Measurements from ENCODE around the gene SOX8.

Gene SOX8

GRCh38 chr16:988471-989353 lies 7.1 kb downstream of the SOX8 start:
- no peak for DNase-seq

GRCh38 chr16:989354-989814 lies 7.8 kb downstream of the SOX8 start:
- DNase-seq: no peak

- no peak for DNase-seq
These were observed 9.1 kb downstream of the SOX8 start for GRCh38 chr16:990516-991291.

- no peak for DNase-seq
These were observed 9.8 kb downstream of the SOX8 start for GRCh38 chr16:991345-991744.

- DNase-seq: no peak
These were observed 10.2 kb downstream of the SOX8 start for GRCh38 chr16:991773-992172.

- DNase-seq: no peak
These were observed 12.2 kb downstream of the SOX8 start for GRCh38 chr16:993731-994130.

GRCh38 chr16:995087-995486 lies 13.5 kb downstream of the SOX8 start:
- no peak for DNase-seq

- DNase-seq: no peak
These were observed 14.2 kb downstream of the SOX8 start for GRCh38 chr16:995783-996182.

GRCh38 chr16:996681-997080 lies 15.1 kb downstream of the SOX8 start:
- peak; percentile 63 for DNase-seq

GRCh38 chr16:997440-998051 lies 16.0 kb downstream of the SOX8 start:
- DNase-seq: peak; percentile 85

- peak; percentile 40 for DNase-seq
These were observed 16.6 kb downstream of the SOX8 start for GRCh38 chr16:998211-998610.

- DNase-seq: no peak
These were observed 17.0 kb downstream of the SOX8 start for GRCh38 chr16:998615-999014.

GRCh38 chr16:999677-1000076 lies 18.1 kb downstream of the SOX8 start:
- DNase-seq: no peak

- no peak for DNase-seq
These were observed 19.0 kb downstream of the SOX8 start for GRCh38 chr16:1000608-1001007.

GRCh38 chr16:1001096-1001495 lies 19.5 kb downstream of the SOX8 start:
- DNase-seq: no peak

GRCh38 chr16:1002399-1003166 lies 21.0 kb downstream of the SOX8 start:
- peak; percentile 87 for DNase-seq

GRCh38 chr16:1003391-1004347 lies 22.1 kb downstream of the SOX8 start:
- DNase-seq: peak; percentile 73

GRCh38 chr16:1005286-1005685 lies 23.7 kb downstream of the SOX8 start:
- DNase-seq: no peak

- DNase-seq: no peak
These were observed 25.2 kb downstream of the SOX8 start for GRCh38 chr16:1006781-1007180.

GRCh38 chr16:1007284-1007850 lies 25.8 kb downstream of the SOX8 start:
- no peak for DNase-seq

- no peak for DNase-seq
These were observed 26.5 kb downstream of the SOX8 start for GRCh38 chr16:1008085-1008484.

Measured in CD4-positive, alpha-beta T cell treated with Interleukin-17A for 4 hours (primary cell).